HS-27A (cell line): Measurements from ENCODE around the gene TUBGCP3.
"Not testable (repeated sequence)": the region's sequence is repeated elsewhere in the genome, so short reads cannot be mapped to it uniquely, and the experiment has no call there.

Experiments used
- DNase-seq: peaks from one replicate; pipeline ENCODE4 v3.0.0-alpha.2; 2012; ENCODE audit warnings: low read depth, missing footprints

The TUBGCP3 gene

DNA sequence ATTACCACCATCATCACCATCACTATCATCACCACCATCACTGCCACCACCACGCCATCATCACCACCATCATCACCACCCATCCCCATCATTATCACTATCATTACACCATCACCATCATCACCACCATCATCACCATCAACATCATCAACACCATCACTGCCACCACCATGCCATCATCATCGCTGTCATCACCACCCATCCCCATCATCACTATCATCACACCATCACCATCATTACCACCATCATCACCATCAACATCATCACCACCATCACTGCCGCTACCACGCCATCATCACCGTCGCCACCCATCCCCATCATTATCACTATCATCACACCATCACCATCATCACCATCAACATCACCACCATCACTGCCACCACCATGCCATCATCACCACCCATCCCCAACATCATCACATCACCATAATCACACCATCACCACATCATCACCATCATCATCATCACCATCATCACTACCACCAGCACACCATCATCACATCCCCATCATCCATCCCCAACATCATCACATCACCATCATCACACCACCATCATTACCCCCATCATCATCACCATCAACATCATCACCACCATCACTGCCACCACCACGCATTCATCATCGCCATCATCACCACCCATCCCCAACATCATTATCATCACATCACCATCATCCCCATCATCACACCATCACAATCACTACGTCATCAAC, 61.7 kb downstream of the TUBGCP3 start:
- DNase-seq, result no peak

DNA sequence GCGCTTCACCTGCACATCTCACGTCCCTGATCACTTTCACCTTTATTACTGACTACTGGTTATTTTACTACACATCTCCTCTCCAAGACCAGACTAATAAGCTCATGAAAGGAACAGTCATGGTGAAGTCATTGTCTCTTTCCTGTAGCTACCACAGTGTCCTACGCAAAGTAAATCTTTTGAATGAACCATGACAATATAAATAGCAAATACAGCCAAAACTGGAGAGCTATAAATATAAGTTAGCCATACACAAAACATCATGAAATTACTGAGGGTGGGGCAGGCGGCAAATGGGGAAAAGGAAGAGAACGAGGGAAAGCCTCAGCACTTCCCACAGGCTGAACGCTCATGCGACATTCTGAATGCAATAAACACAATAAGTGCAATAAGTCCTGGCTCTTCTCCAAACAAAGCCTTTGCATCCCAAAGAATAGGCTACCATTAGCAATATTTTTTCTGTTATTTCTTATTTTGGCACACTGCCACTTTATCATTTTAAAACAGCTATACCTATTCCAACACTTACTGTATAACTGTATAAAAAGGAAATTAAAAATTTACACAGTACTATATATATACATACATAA, 62.5 kb downstream of the TUBGCP3 start:
- no peak for DNase-seq

DNA sequence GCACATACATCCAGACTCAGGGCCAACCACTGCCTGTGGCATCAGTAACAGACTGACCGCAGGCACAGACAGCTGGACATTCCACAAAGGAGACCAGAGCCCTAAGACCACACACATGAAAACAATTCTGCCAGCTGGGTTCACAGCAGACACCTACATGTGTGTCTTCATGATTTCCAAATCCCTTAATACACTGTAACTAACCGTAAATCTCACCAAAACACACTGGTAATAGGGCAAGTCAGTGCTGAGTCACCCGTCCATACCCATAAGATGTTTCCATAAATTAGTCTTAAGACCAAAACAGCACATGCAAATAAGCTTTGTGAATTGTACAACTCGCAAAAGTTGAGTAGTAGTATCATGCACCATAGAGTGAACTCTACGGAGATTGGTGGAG, 65.4 kb downstream of the TUBGCP3 start:
- no peak for DNase-seq

DNA sequence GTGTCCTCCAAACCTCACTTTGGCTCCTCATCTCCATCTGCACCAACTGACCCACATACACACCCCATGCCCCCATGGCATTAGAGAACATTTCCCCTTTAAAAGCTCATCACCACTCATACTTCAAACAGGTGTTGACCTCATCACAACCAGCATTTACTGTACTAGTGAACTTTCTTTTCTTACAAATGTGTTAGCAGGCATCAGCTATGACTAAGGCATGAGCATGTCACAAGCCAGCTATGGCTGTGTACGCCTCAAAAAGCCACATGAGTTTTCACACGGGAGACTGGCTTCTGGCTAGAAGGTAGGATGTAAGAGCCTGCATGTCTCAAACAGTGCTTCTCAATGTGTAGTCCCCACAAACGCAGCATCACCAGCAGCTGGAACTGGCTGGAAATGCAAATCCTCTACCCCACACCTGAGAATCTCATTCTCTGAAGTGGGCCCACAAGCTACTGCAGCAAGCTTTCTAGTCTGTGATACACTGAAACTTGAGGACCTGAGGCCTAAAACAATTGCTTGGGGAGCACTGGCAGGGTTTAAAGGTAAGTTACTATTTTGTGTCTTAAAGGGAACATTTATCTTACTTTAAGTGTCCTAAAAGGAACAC, 66.8 kb downstream of the TUBGCP3 start:
- no peak for DNase-seq

DNA sequence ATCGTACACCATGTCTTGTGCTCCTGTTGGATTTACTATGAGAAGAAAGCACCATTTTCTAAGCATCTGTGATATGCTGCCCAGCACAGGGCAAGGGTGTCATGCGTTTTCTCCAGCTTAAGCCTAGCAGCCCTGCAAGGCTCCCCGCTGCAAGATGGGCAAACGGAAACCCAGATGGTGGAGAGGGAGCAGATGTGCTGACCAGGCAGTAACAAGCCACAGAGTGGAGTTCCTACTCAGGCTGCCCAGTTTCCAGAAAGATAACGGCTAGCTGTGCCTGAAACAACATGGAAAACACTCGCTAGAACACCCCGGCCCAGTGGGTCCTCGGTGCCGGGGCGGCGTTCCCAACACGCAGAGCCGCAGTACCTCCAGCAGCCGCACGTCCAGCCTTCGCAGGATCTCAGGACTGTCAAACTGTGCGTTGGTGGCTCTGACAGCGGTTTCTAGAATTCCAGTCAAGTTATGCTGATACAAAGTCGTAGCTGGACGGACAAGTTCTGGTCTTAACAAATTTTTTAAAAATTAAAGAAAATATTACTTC, 68.4 kb downstream of the TUBGCP3 start:
- no peak for DNase-seq

DNA sequence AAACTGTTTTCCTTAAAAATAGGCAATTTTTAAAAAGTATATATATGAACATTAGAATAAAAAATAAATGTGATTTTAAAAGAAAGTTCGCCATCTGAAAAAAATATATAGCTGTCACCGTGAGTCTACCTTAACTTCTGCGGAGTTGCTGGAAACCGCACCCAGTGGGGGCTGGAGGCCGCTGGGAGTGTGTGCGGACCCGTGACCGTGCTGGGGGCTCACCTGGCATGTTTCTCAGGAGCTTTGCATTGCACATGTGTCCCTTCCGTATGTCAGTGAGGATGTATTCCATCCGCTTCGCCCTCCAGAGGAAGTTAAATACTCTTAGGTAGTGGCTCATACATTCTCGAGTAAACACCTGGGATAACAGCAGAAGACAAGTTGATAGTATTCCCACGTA, 71.7 kb downstream of the TUBGCP3 start:
- no peak for DNase-seq

DNA sequence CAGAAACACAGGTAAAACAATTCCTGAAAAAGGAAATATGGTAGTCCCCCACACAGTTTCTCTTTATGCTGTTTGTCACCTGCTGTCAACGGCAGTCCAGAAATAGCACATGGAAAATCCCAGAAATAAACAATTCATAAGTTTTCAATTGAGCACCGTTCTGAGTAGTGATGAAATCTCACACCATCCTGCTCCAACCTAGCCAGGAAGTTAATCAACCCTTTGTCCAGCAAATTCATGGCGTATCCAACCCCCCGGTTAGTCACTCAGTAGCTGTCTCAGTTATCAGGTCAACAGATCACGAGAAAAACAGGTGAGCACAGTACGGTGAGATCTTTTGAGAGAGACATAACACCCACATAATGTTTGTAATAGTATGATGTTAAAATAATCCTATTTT, 74.2 kb downstream of the TUBGCP3 start:
- no peak for DNase-seq

DNA sequence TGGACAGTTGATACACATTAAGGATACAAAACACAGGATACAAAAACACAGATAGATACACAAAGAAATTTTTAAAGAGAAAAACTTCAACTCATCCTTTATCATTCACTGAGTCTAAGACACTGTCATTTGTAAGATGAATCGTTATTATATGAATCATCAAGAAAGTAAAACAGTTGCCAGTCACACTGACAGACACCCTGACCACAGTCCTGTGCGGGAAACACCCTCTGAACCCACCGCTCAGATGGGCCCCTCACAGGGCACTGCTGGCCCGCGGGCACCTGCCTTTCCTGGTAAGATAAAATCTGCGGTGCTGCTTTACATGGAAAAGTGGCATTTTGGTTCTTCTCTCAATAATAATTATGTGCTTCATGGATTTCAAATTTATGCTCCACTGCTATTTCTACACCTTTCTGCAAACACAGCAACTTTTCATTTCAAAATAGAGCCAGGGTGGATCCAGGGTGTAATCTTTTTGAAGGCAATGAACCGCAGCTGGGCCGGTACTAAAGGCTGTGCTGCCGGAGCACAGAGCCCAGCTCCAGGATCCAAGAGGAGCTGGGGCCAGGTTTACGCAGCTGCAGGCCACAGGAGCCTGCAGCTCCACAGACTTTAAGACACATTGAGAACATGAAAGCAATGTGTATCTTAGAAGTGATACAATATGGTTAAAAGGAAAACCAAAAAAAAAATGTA, 76.8 kb downstream of the TUBGCP3 start:
- DNase-seq, result no peak

DNA sequence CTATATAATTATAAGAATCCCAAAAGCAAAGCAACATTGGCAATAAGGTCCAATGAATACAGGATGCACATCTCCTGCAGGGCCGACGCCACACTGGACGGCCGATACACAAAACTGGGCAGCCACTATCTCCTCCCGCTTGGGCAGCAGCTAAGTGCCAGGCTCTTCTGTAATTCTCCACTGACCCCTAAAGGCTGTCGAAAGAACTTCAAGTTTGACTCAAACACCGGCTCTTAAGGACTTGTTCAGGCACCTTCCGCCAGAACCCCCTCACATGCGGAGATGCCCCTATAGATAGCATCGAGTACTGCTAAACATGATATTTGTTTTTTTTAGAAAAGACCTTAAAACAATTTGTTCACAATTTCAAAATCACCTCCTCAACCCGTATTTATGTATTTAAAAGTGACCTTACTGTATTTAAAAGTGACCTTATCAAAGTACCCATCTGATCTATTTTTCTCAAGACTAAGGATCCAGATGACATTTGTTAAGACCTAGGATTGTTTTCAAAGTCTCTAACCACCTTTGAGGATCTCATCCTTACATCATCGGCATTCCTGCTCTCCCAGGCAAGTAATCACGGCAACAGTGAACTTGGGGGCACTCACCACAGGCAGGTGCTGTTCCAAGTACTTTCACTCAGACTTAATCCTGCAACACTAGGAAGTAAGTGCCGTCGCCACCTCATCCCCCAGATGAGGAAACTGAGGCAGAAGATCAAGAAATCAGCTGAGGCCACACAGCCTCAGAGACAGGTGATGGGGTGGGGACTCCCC, 77.8 kb downstream of the TUBGCP3 start:
- no peak for DNase-seq

DNA sequence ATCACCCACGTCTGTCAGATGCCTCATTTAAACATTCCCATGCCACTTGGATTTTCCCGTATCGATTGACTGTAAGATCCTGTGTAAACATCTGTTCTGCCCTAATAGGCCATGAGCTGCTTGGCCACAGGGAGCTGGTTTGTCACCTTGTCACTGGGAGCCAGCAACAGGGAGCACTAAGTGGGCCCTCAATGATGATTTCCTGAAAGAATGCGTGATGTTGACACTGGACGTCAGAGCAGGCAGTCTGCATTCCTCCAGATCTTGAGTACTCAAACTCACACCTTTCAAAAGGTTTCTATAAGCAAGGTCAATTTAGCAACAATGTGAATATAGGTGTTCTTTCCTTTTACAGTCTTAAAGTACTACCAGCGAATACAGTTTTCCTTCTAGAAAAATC, 78.8 kb downstream of the TUBGCP3 start:
- DNase-seq, result no peak

DNA sequence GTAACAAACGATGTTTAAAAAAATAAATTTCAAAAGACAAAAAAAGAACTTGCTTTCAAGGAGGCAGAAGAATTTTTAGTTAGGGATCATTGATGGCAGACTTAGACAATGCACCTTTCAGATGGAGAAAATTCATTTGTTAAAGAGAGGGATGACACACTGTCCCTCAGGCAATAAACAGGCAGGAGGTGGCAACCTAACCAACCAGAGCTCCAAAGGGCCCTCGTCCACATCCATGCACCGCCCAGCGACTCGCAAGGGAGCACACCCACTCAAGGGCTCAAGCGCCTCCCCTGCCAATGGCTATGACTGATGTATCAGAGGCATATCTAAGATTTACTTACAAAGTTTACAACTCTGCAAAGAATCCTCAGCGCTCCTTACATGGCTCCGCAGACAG, 81.9 kb downstream of the TUBGCP3 start:
- no peak for DNase-seq

DNA sequence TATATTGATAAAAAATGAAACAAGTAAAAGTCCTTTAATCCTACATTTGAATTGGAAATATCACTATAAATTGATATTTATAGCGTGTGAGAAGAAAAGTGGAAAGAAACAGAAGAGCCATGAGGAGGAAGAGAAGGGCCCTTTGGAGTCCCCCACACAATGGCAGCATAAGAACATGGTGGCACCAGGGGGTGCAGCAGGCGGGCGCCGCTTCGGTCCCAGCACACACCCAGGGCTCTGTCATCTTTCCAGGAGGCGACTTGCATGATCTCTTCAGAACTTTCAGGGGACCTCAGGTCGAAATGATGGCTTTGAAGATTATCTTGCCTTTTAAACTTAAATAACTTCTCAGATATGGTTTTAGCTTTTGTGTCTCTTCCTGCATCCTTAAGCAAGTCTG, 91.8 kb downstream of the TUBGCP3 start:
- no peak for DNase-seq

DNA sequence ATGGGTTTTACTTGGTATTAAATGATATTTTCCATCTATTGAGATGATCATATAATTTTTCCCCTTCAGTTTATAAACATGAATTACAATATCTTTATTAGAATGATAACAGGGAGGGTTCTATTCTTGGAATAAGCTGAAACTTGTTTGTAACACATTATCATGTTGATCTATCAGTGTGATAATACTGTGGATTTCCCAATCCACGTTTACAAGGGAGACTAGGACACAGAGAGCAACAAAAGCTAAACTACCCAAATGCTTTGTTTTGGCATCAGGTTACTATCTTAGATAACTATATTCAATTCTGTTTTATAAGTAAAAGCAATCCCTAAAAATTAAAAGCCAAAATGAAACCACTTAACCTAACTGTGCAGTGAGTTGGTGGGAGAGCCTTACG, 92.5 kb downstream of the TUBGCP3 start:
- DNase-seq, result no peak

DNA sequence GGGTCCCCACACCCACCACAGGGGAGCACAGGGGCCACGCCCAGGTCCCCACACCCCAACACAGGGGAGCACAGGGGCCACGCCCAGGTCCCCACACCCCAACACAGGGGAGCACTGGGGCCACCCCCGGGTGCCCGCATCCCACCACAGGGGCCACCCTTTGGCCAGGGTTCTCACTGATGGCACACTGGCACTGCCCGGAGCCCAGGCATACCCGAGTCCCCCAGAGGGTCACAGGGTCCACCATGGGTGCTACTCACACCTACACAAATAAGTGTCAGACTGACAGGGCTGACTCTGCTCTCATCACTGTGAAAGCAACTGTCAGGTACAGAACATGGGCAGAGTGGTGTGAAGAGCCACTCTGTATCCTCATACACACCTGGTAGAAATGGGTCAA, 98.8 kb downstream of the TUBGCP3 start:
- no peak for DNase-seq

DNA sequence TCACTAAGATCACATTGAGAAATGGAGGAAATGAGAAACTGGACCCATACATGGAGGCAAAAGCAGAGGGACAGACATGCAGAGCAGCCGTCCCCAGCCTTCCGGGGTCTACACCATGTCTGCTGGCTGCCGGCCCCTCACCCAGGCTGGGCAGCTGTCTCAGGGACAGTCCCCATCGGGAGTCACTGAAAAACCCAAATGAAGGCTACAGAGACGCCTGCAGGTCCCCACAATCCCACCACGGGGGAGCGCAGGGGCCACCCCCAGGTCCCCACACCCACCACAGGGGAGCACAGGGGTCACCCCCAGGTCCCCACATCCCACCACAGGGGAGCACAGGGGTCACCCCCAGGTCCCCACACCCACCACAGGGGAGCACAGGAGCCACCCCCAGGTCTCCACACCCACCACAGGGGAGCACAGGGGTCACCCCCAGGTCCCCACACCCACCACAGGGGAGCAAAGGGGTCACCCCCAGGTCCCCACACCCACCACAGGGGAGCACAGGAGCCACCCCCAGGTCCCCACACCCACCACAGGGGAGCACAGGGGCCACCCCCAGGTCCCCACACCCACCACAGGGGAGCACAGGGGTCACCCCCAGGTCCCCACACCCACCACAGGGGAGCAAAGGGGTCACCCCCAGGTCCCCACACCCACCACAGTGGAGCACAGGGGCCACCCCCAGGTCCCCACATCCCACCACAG, 99.5 kb downstream of the TUBGCP3 start:
- DNase-seq, result not testable (repeated sequence)

DNA sequence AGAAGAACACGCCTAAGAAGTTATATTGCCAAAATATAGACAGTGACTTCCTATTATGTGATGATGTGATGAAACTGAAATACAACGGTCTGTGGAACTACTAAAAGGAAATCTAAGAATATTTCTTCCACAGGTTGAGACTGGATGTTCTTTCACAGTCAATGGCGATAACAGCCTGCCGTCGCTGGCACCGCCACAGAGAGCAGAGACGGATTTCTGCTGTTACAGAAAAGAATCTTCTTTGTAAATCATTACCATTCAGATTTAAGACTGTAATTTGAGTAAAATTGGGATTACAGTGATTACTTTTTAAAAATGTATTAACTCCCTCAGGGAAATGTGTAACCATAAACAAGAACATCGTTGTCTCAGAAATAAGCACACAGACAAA, 100.8 kb downstream of the TUBGCP3 start:
- DNase-seq, result no peak

DNA sequence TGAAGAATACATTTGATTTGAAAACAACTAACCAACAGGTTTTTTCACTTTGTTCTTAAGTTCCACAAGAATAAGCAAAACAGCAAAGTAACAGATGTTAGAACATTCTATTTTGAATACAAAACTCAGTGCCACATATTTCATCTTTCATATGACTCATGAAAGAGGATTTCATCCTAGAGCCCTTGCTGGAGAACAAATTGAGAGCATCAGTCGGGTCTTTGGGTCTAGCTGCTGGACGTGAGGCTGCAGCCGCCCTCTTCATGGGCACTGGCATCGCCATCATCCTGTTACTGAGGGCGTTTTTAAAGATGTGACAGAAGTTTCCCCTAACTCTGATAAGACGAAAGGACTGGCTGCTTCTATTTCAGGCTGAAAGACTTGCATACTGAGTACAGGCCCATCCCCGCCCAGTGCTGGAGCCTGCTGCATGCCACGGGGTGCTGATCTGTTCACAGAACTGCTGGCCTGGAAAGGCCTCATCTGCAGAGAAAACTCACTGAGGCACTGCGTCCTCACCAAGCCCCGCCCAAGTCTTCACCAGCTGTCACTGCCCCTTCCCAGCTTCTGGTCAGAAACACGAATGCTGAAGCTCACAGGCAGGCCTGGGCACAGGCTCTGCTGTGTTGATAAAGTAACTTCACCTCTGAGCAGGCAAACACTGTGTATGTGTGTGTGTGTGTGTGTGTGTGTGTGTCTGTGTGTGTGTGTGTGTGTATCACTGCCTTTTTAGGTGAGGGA, 101.4 kb downstream of the TUBGCP3 start:
- DNase-seq, result no peak

DNA sequence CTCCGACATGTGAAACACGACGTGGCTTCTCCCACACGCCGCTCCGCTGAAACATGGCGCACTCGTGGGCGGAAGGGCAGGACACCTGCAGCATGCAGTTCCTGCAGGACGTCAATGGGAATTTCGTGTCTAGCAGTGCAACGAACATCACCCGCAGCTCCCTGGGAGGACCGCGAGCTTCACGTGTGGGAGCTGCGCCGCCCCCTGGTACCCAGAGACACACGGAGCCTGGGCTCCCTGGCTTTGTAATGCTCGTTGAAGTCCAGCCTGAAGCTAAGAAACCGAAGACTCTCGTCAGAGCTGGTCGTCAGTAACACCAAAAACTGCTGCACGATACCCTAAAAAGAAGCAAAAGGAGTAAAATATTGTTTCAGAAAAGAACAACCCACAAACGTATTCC, 102.1 kb downstream of the TUBGCP3 start:
- DNase-seq, result not testable (repeated sequence)

DNA sequence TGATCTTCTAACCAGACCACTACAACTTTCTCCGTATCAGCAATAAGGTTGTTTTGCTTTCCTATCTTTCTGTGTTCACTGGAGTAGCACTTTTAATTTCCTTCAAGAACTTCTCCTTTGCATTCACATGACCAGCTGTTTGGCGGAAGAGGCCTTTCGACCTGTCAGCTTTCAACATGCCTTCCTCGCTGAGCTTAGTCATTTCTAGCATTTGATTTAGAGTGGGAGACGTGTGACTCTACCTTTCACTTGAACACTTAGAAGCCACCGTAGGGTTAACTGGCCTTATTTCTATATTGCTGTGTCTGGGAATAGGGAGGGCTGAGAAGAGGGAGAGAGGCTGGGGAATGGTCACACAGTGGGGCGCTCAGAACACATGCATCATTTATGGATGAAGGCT, 104.7 kb downstream of the TUBGCP3 start:
- DNase-seq, result no peak

DNA sequence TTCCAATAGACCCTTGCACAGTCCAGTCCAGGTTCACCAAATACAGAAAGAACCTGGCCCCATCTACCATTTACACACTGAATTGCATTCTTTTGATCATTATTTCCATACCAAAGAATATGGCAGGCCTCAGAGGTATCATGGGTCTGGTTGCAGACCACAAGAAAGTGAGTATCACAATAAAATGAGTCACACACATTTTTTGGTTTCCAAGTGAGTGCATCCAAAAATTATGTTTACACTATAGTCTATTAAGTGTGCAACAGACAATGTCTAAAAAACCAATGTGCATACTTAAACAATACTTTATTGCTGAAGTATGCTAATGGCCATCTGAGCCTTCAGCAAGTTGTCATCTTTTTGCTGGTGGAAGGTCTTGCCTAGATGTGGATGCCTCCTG, 106.5 kb downstream of the TUBGCP3 start:
- DNase-seq, result no peak

DNA sequence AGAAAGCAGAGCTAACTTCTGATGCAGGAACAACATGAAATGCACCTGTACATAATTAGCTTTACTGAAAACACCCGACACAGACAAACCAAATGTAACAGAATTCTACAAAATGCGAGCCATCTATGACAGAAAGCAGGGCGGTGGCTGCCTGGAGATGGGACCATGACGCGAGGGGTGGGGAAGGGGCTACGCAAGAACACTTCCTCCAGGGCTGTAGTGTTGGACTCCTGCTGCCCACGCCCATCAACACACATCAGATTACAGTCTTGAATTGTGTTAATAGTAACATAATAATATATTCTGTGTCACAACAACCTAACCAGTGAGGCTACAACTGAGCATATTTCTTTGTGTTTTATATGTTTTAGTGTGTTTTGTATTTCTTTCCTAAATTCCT, 108.6 kb downstream of the TUBGCP3 start:
- no peak for DNase-seq
